NCI-H2227 (cell line): Measurements from ENCODE around the gene KCNQ2.

Experiments
- DNase-seq: peaks from one replicate; lab custom pipeline; 2025; ENCODE audit not compliant: unreplicated experiment; lab: John Stamatoyannopoulos, UW

Gene KCNQ2

DNA sequence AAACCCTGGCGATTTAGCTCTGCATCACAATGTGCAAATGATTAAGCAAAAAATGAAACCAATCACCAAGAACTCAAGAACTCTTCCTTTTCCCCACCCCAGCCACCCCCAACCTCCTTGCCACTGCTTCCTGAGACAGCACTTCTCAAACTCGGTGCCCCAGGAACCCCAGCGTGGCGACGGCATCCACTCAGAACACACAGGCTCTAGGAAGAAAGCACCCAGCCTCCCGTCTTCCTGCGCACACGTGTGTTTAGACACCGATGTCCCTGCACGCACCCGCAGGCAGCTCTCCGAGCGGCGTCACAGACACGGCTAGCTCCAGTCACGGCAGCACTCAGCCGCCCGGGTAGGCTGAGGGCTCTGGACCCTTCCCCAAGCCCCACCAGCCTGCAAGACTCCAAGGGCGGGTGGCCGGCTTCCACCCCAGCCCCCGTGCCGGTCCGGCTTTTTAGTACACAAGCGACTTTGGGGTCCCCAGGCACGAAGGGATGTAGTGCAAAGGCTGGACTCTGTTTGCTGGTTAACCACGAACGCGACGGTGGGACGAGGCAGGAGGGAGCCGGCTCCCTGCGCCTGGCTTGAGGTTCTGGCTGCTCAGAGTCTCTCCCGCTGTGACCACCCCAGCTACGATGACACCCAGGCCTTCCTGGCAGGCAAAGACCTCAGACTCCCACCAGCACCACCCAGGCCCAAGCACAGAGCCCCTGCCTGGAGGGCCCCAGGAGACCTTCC lies 51.9 kb downstream of the KCNQ2 start:
- no peak for DNase-seq

DNA sequence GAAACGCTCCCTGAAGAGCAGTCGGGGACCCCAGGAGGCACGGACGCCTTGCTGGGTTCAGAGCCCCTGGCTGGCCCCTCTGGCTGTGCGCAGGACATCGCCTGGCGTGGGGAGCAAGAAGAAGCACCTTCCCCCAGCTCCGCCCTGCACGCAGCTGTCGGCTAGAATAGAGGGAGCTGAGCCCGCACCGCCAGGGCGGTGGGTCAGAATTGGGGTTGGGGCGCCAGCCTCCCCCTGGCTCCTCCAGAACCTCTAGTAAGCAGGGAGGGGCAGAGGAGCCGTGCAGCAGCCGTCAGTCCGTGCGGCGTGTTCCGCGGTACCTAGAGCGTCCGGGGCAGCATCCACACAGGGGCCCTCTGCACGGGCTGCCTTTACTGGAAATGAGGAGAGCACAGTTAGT lies 53.2 kb downstream of the KCNQ2 start:
- DNase-seq, result no peak

DNA sequence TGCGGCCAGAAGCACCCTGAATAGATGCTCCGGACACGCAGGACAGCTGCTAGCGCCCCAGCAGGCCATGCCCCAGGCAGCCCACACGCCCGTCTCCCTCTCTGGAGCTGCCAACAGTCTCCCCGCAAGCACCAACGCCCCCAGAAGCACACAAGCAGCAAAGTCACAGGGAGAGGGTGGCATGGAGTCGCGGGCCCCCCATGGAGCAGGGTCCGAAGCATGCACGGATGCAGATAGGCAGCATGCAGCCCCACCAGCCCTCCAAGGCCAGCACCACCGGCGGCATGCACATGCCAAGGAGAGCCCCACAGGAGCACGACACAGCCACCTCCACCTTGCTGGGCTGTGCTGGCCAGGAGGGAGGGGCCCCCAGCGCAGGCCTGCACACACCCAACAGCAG lies 53.8 kb downstream of the KCNQ2 start:
- DNase-seq, result no peak

- DNase-seq, result no peak
These were observed 54.7 kb downstream of the KCNQ2 start for GRCh38 chr20:63417738-63418120.

DNA sequence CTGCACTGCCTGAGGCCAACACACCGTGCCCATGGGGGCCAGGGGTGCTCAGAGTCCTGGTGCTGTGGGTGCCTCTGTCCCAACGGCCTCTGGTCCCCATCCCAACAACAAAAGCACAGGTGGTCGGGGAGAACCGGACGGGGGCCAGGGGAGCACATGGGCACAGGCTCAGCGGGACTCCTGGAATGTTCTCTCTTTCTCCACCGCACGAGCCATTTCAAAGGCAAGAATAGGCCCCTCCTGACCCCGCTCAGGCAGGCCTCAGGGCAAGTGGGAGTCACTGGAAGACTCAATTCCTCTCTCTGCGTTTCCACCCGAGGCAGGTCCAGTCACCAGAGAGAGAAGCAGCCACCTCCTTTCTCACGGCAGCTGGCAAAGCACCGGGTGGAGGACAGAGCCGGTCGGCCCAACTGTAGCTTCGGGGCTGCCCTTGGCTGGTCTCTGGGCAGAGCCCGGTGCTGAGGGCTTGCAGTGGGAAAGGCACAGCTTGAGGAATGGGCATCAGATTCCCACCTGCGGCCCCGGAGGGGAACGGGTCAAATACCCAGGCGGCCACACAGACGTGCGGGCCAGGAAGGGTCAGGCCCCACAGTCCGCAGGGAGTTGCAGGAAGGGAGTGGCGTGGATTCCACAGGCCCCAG lies 55.2 kb downstream of the KCNQ2 start:
- no peak for DNase-seq

DNA sequence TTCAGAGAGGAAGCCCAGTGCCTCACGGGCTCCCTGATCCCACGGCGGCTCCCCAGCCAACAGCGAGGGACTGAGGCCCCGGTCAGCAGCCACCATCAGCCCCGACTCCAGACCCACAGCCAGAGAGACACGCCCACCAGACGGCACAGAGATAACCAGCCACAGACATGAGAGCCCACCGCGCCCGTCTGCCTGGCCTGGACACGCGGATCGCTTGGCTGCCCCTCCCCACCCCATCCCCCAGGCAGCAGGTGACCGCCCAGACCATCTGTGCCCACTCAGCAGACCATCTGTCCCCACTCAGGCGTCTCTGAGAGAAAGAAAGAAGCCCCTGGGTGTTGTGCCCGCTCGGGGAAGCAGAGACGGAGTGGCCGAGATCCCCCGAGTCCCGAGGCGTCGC lies 55.8 kb downstream of the KCNQ2 start:
- no peak for DNase-seq

DNA sequence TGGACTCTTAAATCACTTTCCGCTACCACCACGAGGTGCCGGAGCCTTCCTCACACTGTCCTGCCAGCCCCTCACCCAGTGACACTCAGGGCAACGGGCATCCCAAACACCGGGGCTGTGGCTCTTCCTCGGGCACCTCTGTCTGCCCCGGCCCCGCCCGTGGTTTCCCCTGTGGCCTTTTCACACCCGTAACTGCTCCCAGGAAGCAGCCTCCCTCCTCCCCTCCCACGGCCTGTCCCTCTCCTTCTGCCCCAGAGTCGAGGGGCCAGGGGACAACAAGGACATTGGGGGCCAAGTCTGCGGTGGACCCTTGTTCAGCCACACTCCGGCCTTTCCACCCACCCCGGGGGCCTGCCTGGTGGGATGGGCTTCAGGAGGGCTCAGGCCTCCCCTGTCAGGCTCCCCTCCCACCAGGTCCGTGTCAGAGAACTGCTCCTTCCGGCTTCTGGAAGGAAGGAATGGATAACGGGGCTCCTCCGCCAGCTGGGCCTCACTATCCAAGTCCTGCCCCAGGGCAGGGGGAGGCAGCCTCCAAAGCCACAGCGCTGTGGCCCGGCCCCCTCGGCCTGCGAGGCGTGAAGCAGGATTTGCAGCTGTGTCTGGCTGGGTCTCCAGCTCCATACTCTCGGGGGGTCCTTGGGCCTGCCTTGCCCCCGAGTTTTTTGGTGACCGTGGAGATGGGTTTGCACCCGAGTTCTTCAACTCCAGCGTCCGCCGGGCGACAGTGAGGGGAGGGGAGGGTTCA lies 56.6 kb downstream of the KCNQ2 start:
- DNase-seq, result no peak

- DNase-seq, result no peak
These were observed 57.6 kb downstream of the KCNQ2 start for GRCh38 chr20:63414720-63415430.

DNA sequence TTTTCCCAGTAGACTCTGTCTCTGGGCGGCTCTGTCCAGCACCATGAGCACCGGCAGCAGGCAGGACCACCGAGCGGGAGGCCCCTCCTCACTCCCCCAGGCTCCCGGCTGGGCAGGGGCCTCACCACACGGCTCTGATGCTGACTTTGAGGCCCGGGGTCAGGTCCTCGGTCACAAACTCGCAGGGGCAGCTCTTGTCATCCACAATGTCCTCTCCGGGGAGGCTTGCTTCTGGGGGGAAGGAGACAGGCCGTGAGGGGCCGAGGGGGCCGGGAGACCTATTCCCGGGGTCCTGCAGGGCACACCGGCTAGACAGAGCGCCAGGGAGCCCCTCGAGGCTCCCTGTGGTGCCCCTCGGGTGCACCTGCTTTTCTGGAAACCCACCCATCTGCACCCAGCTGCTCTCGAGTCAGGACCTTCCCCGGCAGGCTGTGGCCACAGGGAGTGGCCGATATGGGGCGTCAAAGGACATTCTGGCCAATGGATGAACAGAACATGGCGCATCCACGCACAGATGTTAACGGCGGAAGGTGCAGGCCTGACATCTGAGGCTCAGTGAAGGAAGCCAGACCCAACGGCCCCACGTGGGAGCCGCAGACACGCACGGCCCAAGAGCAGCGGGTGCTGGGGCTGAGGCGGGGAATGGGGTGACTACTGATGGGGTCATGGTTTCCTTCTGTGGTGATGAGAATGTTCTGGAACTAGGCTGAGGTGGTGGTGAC lies 58.3 kb downstream of the KCNQ2 start:
- no peak for DNase-seq

GRCh38 chr20:63413323-63413722 lies 59.1 kb downstream of the KCNQ2 start:
- DNase-seq, result no peak

GRCh38 chr20:63412889-63413288 lies 59.6 kb downstream of the KCNQ2 start:
- no peak for DNase-seq

DNA sequence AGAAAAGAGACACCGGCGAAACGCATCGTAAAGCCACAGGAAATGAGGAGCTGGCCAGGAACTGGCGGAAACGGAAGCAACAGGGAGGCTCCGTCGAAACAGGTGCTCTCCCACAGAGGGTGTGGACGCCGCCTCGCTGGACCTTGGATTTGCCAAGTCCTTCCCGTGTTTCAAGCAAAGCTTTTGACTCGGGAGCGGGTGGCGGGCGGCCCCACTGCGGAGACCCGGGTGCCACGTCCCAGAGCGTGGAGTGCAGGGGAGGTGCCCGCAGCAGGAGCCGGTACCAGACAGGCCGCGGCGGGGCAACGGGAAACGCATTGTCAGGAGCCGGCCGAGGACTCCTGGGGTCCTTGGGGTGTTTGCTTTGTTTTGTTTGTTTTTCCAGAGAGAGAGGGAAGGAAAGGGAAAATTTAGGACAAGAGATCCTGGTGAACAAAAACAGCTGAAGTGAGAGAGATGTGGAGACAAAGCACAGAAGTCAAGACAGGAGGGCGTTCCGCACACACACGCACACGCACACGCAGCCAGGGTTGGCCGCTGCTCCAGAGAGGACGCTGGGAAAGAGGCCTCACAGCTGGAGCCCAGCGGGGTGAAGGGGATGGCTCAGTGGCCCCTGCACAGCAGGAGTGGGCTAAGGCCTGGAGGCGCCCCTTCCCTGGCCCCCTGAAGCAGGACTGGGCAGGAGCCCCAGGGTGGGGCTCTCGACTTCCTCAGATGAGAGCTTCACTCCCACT lies 60.4 kb downstream of the KCNQ2 start:
- DNase-seq, result no peak

DNA sequence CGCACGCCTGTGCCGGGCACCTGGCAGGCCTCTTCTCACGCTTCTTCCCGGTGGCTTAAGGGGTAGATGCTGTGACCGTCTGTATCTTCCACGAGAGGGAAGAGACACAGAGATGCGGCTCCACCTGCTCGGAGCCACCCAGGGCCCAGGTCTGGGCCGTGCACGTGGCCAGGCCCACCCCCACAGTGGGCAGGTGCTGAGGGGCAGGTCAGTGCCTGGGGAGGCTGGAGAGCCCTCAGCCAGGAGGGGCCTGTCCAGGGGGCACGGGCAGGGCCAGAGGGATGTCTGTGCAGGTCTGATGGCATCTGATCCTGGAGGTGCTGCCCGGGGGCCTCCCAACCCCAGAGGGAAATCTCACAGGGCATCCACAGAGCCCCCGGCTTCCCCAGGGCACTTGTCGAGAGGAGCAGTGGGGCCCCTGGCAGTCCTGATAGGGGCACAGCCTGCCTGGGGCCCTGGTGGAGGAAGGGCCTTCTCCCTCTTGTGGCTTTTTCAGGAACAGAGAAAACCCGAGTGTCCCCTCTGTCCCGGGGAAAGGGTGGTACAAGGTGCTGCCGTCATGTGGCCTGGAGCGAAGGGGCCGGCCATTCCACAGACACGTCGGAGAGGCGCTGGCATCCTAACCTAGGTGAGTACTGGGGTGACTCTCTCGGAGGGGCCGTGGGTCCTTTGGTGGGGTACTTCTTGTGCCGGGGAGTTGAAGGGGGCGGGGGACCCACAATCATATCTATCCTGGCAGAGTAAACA lies 61.1 kb downstream of the KCNQ2 start:
- no peak for DNase-seq

DNA sequence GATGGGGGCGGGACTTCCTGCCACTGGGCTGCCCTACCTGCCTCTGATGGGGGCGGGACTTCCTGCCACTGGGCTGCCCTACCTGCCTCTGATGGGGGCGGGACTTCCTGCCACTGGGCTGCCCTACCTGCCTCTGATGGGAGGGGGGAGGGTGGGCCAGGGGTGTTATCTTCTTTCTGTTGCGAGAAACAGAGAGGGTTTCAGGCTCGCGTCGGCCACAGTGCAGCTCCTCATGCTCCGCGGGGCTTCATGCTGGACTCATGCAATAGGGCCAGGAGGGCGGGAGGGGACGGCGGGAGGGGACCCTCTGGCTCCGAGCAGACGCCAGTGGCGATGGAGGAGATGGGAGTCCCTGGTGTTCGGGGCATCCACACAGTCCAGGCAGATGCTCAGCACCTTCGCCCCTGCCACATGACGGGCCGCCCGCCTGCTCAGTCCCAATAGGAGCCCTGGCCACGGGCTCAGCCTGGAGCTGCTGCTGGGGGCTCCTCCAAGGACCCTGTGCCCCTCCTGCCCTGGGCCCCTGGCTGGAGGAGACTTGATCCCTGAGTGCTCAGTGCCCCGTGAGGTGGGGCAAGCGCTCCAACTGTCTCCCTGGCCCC lies 62.5 kb downstream of the KCNQ2 start:
- DNase-seq, result no peak

- DNase-seq, result no peak
These were observed 63.2 kb downstream of the KCNQ2 start for GRCh38 chr20:63409066-63409833.

DNA sequence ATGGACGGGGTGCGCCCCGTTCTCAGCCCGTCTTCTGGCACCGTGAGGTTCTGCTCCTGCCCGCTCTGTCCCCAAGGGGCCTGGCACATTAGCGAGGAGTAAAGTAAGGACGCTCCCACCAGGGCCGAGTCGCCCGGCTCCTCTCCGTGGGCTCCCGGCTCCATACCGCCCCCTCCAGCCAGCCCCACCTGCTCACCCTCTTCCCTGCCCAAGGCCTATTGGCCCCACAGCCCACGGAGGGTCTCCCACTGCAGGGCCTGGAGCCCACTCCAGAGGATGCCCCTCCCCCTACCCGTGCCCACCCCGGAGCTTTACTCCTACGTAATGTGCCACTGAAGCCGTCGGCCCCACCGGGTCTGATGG lies 63.8 kb downstream of the KCNQ2 start:
- no peak for DNase-seq

- DNase-seq, result no peak
These were observed 64.3 kb downstream of the KCNQ2 start for GRCh38 chr20:63407928-63408683.
